Testis (tissue), 3 donors: ENCODE measurements around the gene LIME1. TPM values are rescaled to one million over a fixed set of nuclear protein-coding genes. Genes with fewer than 3 reads are reported as not detected.
A peak's percentile ranks its signal among the peaks of the same experiment; 100 is the strongest.
"Not testable (repeated sequence)": the region's sequence is repeated elsewhere in the genome, so short reads cannot be mapped to it uniquely, and the experiment has no call there.

Source experiments
- DNase-seq: peaks from one replicate; pipeline ENCODE4 v3.0.0-alpha.2; 2019
- H3K27ac ChIP-seq, 2 donors: fragments of 200-600 bp; sonication (generic); one replicate each; pipeline ENCODE4 v1.5.1; 2019
- H3K27me3 ChIP-seq: fragments of 200-600 bp; sonication (generic); one replicate; pipeline ENCODE4 v1.5.1; 2019
- H3K36me3 ChIP-seq: fragments of 200-600 bp; sonication (generic); one replicate; pipeline ENCODE4 v1.5.1; 2017; ENCODE audit warnings: low read depth; ENCODE audit errors: missing control alignments
- H3K4me1 ChIP-seq: fragments of 200-600 bp; sonication (generic); one replicate; pipeline ENCODE4 v1.5.1; 2019
- H3K4me3 ChIP-seq, 2 donors: fragments of 200-600 bp; sonication (generic); one replicate each; pipeline ENCODE4 v1.5.1; 2017 to 2019
- H3K9me3 ChIP-seq: fragments of 200-600 bp; sonication (generic); one replicate; pipeline ENCODE4 v1.5.1; 2017
- CTCF ChIP-seq, 3 experiments: fragments of 450-650 bp in 2 of 3; fragments of 200-600 bp in 1 of 3; sonication (generic) in 1 of 3; IDR thresholded peaks; one replicate each; pipeline ENCODE4 v1.5.1; 2016 to 2019; ENCODE audit warnings: antibody characterized with exemption in 3 of 3, mild to moderate bottlenecking in 2 of 3, moderate library complexity in 1 of 3
- POLR2A ChIP-seq: fragments of 450-650 bp; IDR thresholded peaks from one replicate; pipeline ENCODE4 v1.6.1; 2017; ENCODE audit warnings: antibody characterized with exemption, mild to moderate bottlenecking, moderate library complexity
- WGBS, 2 donors: methylation state at CpG; one replicate each; pipeline ENCODE4 v1.1.5; 2018; 5-methylcytosine and 5-hydroxymethylcytosine counted together
- intact Hi-C: fragments of 100-400 bp; cut with DNase I; formaldehyde crosslinking; loops from one replicate; pipeline ENCODE4 v1.15.1; 2023; ENCODE audit warnings: low total_unique reads
- polyA plus RNA-seq: library from polyadenylated mRNA; stranded (reverse); fragments of 350-450 nt; fragmentation: Illumina TruSeq; extraction: RNeasy Lipid Tissue Mini Kit (QIAGEN cat#74804); gene quantifications from one replicate; pipeline ENCODE4 v1.2.3, GENCODE V29; 2014; ENCODE audit warnings: low read depth, low replicate concordance; ENCODE audit not compliant: insufficient read depth
- total RNA-seq, 2 donors: library from RNA; depleted of rRNA; stranded (reverse); fragments of >200 nt; gene quantifications; one replicate each; pipeline ENCODE4 v1.2.3, GENCODE V29; 2016

The LIME1 gene
- total and polyA plus RNA-seq, 3 donors from 2014 or later = 5.6 to 47.4 (median 41.4) TPM

DNA sequence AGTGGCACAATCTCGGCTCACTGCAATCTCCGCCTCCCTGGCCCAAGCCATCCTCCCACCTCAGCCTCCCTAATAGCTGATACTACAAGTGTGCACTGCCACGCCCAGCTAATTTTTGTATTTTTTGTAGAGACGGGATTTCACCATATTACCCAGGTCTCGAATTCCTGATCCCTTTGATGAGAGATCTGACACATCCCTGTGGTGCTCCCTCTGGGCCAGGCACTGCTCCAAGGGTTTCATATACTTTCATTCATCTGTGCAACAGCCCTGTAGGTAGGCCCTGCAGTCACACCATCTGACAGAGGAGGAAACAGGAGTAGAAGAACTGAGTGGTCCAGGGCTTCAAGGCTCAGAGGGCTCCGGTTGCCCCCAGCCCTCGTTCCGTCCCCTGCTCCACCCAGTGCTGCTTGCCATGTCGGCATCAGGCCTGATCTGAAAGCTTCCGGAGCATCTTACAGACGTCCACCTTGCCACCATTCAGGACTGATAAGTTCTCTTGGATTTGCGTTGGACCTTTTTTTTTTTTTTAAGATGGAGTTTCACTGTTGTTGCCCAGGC lies 25.3 kb upstream of the LIME1 start:
- Histone ChIP-seq H3K27ac (peak overlapping the region in 1 of 2 donors; percentile 70), H3K9me3 (no peaks in the 10 kb centered on the region), H3K4me3 (no peak overlapping the region), H3K4me1 (peaks cover 26% of the 10 kb centered on the region), H3K27me3 (no peaks in the 10 kb centered on the region), H3K36me3 (no peaks in the 10 kb centered on the region)
- WGBS, 2 donors = 69 to 85% methylated on average over 11 to 12 of the region's 12 CpGs
- TF ChIP-seq CTCF (IDR thresholded peaks at IDR 0.05) = no peak
- no peak for TF ChIP-seq POLR2A
- intact Hi-C loops = no loop called here
- peak; percentile 54 for DNase-seq

DNA sequence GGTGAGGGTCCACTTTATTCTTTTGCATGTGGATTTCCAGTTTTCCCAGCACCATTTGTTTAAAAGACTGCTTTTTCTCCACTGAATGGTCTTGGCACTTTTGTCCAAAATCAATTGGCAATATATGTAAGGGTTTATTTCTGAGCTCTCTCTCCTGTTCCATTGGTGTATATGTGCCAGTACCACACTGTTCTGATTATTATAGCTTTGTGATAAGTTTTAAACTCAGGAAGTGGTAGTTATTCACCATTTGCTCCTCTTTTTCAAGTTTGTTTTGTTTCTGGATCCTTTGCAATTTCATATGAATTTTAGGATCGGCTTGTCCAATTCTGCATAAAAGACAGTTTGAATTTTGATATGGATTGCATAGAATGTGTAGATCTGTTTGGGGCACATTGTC lies 24.3 kb upstream of the LIME1 start:
- Histone ChIP-seq H3K27me3 (no peaks in the 10 kb centered on the region), H3K4me1 (peaks cover 18% of the 10 kb centered on the region), H3K27ac (no peak overlapping the region), H3K4me3 (no peak overlapping the region), H3K36me3 (no peaks in the 10 kb centered on the region), H3K9me3 (no peaks in the 10 kb centered on the region)
- DNase-seq = no peak
- WGBS, 2 donors = 96 to 100% methylated on average over 1 of the region's 1 CpG
- TF ChIP-seq POLR2A (no peak), CTCF (IDR thresholded peaks at IDR 0.05) (no peak)
- intact Hi-C loops = no loop called here

GRCh38 chr20:63714858-63715257 lies 21.6 kb upstream of the LIME1 start:
- Histone ChIP-seq H3K9me3 (no peaks in the 10 kb centered on the region), H3K4me3 (no peak overlapping the region), H3K4me1 (peaks cover 9% of the 10 kb centered on the region), H3K36me3 (no peaks in the 10 kb centered on the region), H3K27me3 (no peaks in the 10 kb centered on the region), H3K27ac (no peak overlapping the region)
- intact Hi-C loops = no loop called here
- TF ChIP-seq POLR2A = no peak
- TF ChIP-seq CTCF (IDR thresholded peaks at IDR 0.05) = no peak
- 98 to 100% methylated on average over 5 of the region's 5 CpGs for WGBS, 2 donors
- no peak for DNase-seq

- WGBS, 2 donors = 91 to 97% methylated on average over 2 of the region's 2 CpGs
- no peak for DNase-seq
- no peaks in the 10 kb centered on the region for H3K9me3 ChIP-seq
- H3K27ac ChIP-seq = no peak overlapping the region
- intact Hi-C loops = no loop called here
- no peaks in the 10 kb centered on the region for H3K36me3 ChIP-seq
- H3K27me3 ChIP-seq = no peaks in the 10 kb centered on the region
- TF ChIP-seq POLR2A (no peak), CTCF (IDR thresholded peaks at IDR 0.05) (no peak)
- no peaks in the 10 kb centered on the region for H3K4me1 ChIP-seq
- H3K4me3 ChIP-seq = no peak overlapping the region
These were observed 17.5 kb upstream of the LIME1 start for GRCh38 chr20:63718996-63719395.

DNA sequence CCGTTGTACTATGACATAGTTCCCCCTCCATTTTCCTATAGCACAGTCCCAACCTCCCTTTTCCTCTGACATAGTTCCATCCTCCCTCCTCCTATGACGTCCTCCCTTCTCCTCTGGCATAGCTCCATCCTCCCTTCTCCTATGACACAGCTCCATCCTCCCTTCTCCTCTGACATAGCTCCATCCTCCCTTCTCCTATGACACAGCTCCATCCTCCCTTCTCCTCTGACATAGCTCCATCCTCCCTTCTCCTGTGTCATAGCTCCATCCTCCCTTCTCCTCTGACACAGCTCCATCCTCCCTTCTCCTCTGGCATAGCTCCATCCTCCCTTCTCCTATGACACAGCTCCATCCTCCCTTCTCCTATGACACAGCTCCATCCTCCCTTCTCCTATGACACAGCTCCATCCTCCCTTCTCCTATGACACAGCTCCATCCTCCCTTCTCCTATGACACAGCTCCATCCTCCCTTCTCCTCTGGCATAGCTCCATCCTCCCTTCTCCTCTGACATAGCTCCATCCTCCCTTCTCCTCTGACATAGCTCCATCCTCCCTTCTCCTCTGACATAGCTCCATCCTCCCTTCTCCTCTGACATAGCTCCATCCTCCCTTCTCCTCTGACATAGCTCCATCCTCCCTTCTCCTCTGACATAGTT lies 13.4 kb upstream of the LIME1 start:
- H3K27ac ChIP-seq, H3K4me3 ChIP-seq, H3K27me3 ChIP-seq, H3K36me3 ChIP-seq, intact Hi-C loops, DNase-seq, H3K4me1 ChIP-seq, H3K9me3 ChIP-seq: not testable (repeated sequence)
- 73 to 80% methylated on average over 2 of the region's 2 CpGs for WGBS, 2 donors

GRCh38 chr20:63730189-63730733 lies 6.2 kb upstream of the LIME1 start:
- H3K27ac ChIP-seq, H3K27me3 ChIP-seq, DNase-seq, H3K4me3 ChIP-seq, H3K9me3 ChIP-seq, H3K36me3 ChIP-seq, intact Hi-C loops: not testable (repeated sequence)
- peaks cover 12% of the 10 kb centered on the region for H3K4me1 ChIP-seq
- WGBS, 2 donors = 91 to 95% methylated on average over 18 of the region's 18 CpGs
